ENCODE data around the gene PTPRG.

DNA sequence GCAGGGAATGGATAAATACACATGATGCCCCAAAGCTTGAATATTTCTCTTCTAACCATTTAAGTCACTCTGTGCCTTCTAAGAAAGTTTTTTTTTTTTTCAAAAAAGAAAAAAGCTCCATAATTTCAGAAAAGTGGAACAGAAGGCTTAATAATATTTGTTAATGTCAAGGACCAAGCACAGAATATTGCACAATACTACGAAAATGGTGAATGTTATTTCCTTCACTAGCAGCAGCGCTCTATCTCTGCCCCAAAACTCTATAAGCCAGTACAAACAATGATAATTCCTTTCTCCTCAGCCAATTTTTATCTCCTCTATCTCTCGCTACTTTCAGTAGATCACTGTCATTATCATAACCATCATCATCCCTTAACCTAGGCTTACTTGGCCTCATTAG is 739.2 kb downstream of the PTPRG start:
- TF ChIP-seq, protein P1, sequence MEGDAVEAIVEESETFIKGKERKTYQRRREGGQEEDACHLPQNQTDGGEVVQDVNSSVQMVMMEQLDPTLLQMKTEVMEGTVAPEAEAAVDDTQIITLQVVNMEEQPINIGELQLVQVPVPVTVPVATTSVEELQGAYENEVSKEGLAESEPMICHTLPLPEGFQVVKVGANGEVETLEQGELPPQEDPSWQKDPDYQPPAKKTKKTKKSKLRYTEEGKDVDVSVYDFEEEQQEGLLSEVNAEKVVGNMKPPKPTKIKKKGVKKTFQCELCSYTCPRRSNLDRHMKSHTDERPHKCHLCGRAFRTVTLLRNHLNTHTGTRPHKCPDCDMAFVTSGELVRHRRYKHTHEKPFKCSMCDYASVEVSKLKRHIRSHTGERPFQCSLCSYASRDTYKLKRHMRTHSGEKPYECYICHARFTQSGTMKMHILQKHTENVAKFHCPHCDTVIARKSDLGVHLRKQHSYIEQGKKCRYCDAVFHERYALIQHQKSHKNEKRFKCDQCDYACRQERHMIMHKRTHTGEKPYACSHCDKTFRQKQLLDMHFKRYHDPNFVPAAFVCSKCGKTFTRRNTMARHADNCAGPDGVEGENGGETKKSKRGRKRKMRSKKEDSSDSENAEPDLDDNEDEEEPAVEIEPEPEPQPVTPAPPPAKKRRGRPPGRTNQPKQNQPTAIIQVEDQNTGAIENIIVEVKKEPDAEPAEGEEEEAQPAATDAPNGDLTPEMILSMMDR (conservative IDR thresholded peaks at IDR 0.05): no peak
- no peak for TF ChIP-seq ZFX (IDR thresholded peaks at IDR 0.05)
